ENCODE results near the gene KRTAP10-1.

- TF ChIP-seq CTCF (conservative IDR thresholded peaks at IDR 0.05; ENCODE audit: low read depth, low read length), result no peak
- TF ChIP-seq EZH2 (IDR thresholded peaks at IDR 0.05; ENCODE audit: borderline replicate concordance, low read depth, low read length, poor library complexity, severe bottlenecking), result no peak
These were observed 12.1 kb upstream of the KRTAP10-1 start for GRCh38 chr21:44552136-44552535.

Data from A673 (cell line).